Kidney epithelial cell (primary cell): ENCODE measurements around the gene CAMTA1. TPM values are rescaled to one million over a fixed set of nuclear protein-coding genes. Genes with fewer than 3 reads are reported as not detected.

Source experiments
- DNase-seq: peaks from one replicate; pipeline ENCODE4 v3.0.0-alpha.2; 2010; ENCODE audit warnings: low read depth
- H3K27me3 ChIP-seq: 2 replicates; pipeline ENCODE4 v1.6.0; 2011; ENCODE audit warnings: low read length; ENCODE audit not compliant: control insufficient read depth, insufficient read depth
- H3K36me3 ChIP-seq: 2 replicates; pipeline ENCODE4 v1.5.1; 2011; ENCODE audit warnings: low read length; ENCODE audit not compliant: control insufficient read depth, insufficient read depth
- H3K4me3 ChIP-seq: 2 replicates; pipeline ENCODE4 v1.5.1; 2011; ENCODE audit warnings: low read depth, mild to moderate bottlenecking, control low read depth, low read length
- CTCF ChIP-seq: IDR thresholded peaks from 2 replicates; pipeline ENCODE4 v1.5.1; 2011; ENCODE audit warnings: mild to moderate bottlenecking, moderate library complexity, low read length, control low read depth, inconsistent platforms; ENCODE audit not compliant: insufficient read depth, poor library complexity, severe bottlenecking
- total RNA-seq: library from RNA; depleted of rRNA; stranded (reverse); fragments of >200 nt; gene quantifications from 2 replicates; pipeline ENCODE4 v1.2.3, GENCODE V29; 2015

Gene CAMTA1
- total RNA-seq, 1 donor from 2014 or later: 76.5 TPM

DNA sequence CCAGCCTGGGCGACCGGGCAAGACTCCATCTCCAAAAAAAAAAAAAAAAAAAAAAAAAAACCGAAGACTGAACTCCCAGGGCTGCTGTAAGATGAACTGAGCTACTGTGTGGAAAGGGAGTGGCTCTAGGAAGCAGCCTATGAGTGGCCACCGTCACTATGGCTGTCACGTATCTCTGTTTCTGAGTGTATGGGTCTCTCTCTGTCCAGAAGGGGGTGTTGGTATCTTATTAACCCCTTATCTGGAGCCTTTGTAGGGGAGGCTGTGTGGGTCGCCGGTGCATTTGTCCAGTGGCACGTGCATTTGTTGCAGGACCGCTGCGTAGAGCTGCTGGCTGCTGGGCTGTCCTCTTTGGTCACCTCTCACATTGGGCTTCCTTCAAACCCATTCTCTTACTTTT is 326.6 kb downstream of the CAMTA1 start:
- TF ChIP-seq CTCF: no peak
- no peak for DNase-seq
- Histone ChIP-seq H3K4me3 (no peak overlapping the region), H3K27me3 (no peaks in the 10 kb centered on the region), H3K36me3 (no peaks in the 10 kb centered on the region)

DNA sequence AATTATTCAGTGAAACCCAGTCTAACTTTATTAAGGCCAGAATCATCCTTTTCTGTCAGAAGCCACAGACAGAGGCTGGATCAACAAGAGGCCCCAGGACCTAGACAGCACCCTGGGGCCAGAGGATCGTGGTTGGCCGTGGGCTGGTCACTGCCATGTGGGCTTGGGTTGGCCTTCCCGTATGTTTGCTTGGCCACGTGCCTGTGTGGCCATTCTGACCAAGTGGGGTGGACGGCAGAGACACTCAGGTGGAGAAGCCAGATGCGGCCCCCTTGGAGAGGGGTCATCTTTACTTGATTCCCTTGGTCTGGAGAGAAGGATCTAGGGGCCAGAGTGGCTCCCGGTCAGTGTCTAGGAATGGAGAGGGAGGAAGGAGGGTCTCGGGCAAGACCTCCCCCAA is 327.9 kb downstream of the CAMTA1 start:
- no peak for TF ChIP-seq CTCF
- no peaks in the 10 kb centered on the region for H3K27me3 ChIP-seq
- no peak for DNase-seq
- H3K4me3 ChIP-seq: no peak overlapping the region
- H3K36me3 ChIP-seq: no peaks in the 10 kb centered on the region

GRCh38 chr1:7113822-7114221 is 328.6 kb downstream of the CAMTA1 start:
- Histone ChIP-seq H3K36me3 (no peaks in the 10 kb centered on the region), H3K4me3 (no peak overlapping the region), H3K27me3 (no peaks in the 10 kb centered on the region)
- no peak for DNase-seq
- TF ChIP-seq CTCF: no peak

DNA sequence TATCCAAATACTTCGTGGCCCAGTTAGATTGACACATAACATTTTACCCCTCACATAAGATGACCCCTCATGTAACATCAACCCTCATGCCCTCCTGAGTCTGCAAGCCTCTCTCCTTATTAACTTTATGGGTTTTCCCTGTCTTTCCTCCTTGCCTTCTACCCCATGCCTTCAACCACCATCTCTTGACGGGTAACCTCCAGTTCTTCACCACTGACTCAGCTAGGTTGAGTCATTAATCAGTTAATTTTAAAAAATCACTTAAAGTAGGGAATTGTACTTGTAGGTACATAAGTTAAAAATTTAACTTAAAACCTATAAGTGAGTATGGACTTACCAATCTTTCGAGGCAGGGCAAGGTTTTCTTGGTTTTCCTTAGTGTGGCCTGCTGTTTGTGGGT is 330.7 kb downstream of the CAMTA1 start:
- TF ChIP-seq CTCF: no peak
- no peaks in the 10 kb centered on the region for H3K36me3 ChIP-seq
- no peak for DNase-seq
- H3K4me3 ChIP-seq: no peak overlapping the region
- no peaks in the 10 kb centered on the region for H3K27me3 ChIP-seq

DNA sequence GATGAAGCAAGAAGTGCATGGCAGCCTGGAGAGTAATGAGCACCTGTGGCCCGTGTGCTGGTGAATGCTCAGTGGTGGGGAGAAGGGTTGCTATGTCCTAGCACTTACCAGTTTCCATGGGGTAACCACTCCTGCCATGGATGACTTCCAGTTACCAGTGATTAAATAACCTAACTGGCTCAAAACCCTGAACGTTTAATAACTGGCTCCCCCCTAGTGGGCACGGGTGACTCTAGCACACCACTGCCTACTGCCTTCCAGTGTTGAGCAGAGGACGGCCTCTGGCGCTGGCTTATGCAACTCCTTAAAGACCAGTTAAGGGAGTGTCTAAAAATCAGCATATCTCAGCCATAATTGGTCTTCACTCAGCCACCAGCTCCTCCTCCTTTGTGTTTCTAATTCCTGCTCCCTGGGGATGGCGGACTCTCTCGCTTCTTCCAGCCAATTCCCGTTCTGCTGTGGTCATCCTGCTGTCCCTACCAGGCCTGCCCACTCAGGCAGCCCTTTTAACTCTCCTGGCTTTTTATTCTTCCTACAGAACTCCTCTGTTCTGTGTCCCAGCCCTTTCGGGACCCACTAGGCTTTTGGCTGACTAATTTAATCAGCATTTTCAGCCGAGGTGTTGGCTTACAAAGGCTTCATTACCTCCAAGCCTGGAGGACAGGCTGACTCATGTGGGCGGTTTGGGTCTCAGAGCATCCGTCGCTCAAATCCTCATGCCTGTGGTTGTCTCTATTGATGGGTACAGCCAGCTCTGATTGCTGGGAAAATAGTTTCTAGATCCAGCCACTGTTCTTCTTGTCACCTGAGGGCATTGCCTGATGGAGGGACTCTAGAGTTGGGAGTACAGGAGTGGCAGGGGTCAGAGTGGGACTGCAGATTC is 332.4 kb downstream of the CAMTA1 start:
- Histone ChIP-seq H3K36me3 (no peaks in the 10 kb centered on the region), H3K27me3 (no peaks in the 10 kb centered on the region), H3K4me3 (no peak overlapping the region)
- peak; percentile 56 for TF ChIP-seq CTCF
- peak; percentile 94 for DNase-seq

- no peak for TF ChIP-seq CTCF
- H3K27me3 ChIP-seq: no peaks in the 10 kb centered on the region
- H3K4me3 ChIP-seq: no peak overlapping the region
- no peaks in the 10 kb centered on the region for H3K36me3 ChIP-seq
- no peak for DNase-seq
Measured at GRCh38 chr1:7119156-7119555, 333.9 kb downstream of the CAMTA1 start.
